ENCODE data around the gene LMNB1. TPM values are rescaled to one million over a fixed set of nuclear protein-coding genes. Genes with fewer than 3 reads are reported as not detected.
"Not testable (repeated sequence)": the region's sequence is repeated elsewhere in the genome, so short reads cannot be mapped to it uniquely, and the experiment has no call there.

The LMNB1 gene
- total RNA-seq, 2 donors from 2014 or later: 58.0 to 216 TPM

DNA sequence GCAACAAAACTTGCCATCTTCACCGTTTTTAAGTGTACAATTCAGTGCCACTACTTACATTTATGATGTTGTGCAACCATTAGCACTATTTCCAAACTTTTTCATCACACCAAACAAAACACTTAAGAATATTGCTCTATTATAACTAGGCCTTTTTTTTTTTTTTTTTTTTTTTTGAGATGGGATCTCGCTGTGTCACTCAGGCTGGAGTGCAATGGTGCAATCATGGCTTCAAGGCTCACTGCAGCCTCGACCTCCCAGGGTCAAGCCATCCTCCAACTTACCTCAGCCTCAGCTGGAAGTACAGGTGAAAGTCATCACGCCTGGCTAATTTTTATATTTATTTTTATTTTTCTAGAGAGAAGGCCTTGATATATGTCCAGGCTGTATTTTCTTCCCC lies 22.3 kb upstream of the LMNB1 start:
- intact Hi-C loops (cut with DNase I): no loop called here
- TF ChIP-seq, protein P1, sequence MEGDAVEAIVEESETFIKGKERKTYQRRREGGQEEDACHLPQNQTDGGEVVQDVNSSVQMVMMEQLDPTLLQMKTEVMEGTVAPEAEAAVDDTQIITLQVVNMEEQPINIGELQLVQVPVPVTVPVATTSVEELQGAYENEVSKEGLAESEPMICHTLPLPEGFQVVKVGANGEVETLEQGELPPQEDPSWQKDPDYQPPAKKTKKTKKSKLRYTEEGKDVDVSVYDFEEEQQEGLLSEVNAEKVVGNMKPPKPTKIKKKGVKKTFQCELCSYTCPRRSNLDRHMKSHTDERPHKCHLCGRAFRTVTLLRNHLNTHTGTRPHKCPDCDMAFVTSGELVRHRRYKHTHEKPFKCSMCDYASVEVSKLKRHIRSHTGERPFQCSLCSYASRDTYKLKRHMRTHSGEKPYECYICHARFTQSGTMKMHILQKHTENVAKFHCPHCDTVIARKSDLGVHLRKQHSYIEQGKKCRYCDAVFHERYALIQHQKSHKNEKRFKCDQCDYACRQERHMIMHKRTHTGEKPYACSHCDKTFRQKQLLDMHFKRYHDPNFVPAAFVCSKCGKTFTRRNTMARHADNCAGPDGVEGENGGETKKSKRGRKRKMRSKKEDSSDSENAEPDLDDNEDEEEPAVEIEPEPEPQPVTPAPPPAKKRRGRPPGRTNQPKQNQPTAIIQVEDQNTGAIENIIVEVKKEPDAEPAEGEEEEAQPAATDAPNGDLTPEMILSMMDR (IDR thresholded peaks at IDR 0.05): no peak
- Histone ChIP-seq H3K9me3 (no peaks in the 10 kb centered on the region), H3K27ac (no peak overlapping the region), H3K4me3 (no peak overlapping the region), H3K36me3 (no peaks in the 10 kb centered on the region), H3K27me3 (no peaks in the 10 kb centered on the region), H3K4me1 (no peaks in the 10 kb centered on the region), H3K9ac (ENCODE audit: low read depth in 2 of 2, low read length in 2 of 2) (no peak overlapping the region)
- DNase-seq: no peak

DNA sequence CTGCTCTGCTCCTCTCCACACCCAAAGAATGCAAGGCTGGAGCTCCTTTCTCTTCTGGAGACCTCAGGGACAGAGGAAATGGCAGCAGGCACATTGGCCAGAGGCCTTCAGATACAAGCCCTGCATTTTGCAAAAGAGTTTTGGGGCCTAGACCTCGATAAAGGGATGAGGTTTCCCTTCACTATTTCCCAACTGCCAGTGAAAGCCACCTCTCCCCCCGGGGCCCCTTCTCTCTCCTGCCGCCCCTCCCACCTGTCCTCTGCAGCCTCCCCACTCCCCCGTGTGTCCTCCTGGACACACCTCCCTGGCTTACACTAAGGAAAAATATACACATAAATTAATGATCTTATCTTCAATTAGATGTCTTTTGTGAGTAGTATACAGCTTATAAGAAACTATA lies 21.3 kb upstream of the LMNB1 start:
- H3K36me3 ChIP-seq: no peaks in the 10 kb centered on the region
- no peak overlapping the region for H3K4me3 ChIP-seq
- no peak for DNase-seq
- TF ChIP-seq, protein P1 (IDR thresholded peaks at IDR 0.05): no peak
- intact Hi-C loops (cut with DNase I): no loop called here
- no peaks in the 10 kb centered on the region for H3K9me3 ChIP-seq
- no peak overlapping the region for H3K27ac ChIP-seq
- H3K27me3 ChIP-seq: no peaks in the 10 kb centered on the region
- no peak overlapping the region for H3K9ac ChIP-seq (ENCODE audit: low read depth in 2 of 2, low read length in 2 of 2)
- H3K4me1 ChIP-seq: no peaks in the 10 kb centered on the region

DNA sequence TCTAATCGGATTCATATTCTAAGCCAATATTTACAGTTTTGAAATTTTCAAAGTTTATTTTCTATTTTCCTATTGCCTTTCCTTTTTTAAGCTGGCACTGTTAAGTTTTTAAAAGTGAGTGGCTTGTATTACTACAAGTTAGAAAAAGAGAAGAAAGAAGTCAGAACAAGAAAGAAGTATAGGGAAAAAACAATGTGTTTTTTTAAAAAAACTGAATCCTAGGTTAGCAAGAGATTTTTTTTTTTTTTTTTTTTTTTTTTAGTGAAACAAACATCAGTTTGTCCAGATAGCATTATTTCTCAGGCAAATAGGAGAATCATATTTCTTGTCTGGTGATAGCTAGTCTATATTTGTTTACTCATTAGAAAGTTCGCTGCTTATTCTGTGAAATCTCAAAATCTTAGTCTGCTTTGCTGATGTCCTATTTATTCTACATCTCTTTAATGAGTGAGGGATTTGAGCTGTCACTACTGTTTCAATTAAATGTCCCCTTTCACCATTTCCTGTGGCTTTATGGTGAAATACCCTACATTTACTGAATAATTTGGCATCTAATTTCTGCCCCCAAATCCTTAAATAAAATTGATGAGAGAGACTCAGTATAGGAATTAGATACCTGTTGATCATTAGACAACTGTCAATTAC lies 19.1 kb upstream of the LMNB1 start:
- H3K9ac ChIP-seq (ENCODE audit: low read depth in 2 of 2, low read length in 2 of 2): no peak overlapping the region
- H3K9me3 ChIP-seq: no peaks in the 10 kb centered on the region
- H3K4me3 ChIP-seq: no peak overlapping the region
- no peak for DNase-seq
- no peaks in the 10 kb centered on the region for H3K27me3 ChIP-seq
- intact Hi-C loops (cut with DNase I): no loop called here
- H3K36me3 ChIP-seq: no peaks in the 10 kb centered on the region
- H3K4me1 ChIP-seq: no peaks in the 10 kb centered on the region
- H3K27ac ChIP-seq: no peak overlapping the region
- TF ChIP-seq, protein P1 (IDR thresholded peaks at IDR 0.05): no peak

DNA sequence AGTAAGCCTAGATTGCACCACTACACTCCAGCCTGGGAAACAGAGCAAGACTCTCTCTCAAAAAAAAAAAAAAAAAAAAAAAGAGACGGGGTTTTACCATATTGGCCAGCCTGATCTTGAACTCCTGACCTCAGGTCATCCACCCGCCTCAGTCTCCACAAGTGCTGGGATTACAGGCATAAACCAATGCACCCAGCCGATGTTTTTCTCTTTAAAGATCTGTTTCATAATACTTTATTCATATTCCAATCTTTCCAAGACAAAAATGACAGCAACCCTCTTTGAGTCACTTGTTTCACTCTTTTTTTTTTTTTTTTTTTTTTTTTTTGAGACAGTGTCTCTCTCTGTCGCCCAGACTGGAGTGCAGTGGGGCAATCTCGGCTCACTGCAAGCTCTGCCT lies 13.6 kb upstream of the LMNB1 start:
- no peaks in the 10 kb centered on the region for H3K4me1 ChIP-seq
- H3K27ac ChIP-seq: no peak overlapping the region
- TF ChIP-seq, protein P1 (IDR thresholded peaks at IDR 0.05): no peak
- no peak for DNase-seq
- no peak overlapping the region for H3K4me3 ChIP-seq
- intact Hi-C loops (cut with DNase I): no loop called here
- no peaks in the 10 kb centered on the region for H3K9me3 ChIP-seq
- H3K36me3 ChIP-seq: no peaks in the 10 kb centered on the region
- no peak overlapping the region for H3K9ac ChIP-seq (ENCODE audit: low read depth in 2 of 2, low read length in 2 of 2)
- H3K27me3 ChIP-seq: no peaks in the 10 kb centered on the region

DNA sequence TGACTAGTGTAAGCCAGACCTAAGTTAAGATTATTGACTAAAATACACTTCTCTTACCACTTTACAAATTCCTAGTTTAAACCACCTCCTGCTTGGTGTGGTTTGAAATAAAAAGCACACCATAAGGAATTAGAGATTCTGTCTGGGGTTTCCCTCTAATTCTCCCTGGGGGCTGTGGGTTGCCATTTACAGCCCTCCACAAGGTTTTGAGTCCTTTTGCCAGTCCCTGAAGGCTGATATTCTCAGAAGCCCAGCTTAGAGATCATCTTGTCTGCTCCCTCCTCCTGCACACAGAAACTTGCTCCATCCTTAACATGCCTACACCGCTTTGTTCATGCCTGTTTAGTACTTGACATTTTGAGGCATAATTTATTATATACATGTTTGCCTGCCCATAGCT lies 7.2 kb upstream of the LMNB1 start:
- no peak for DNase-seq
- Histone ChIP-seq H3K27ac (no peak overlapping the region), H3K36me3 (no peaks in the 10 kb centered on the region), H3K9me3 (no peaks in the 10 kb centered on the region), H3K27me3 (no peaks in the 10 kb centered on the region), H3K4me1 (no peaks in the 10 kb centered on the region), H3K4me3 (no peak overlapping the region), H3K9ac (ENCODE audit: low read depth in 2 of 2, low read length in 2 of 2) (no peak overlapping the region)
- TF ChIP-seq, protein P1 (IDR thresholded peaks at IDR 0.05): no peak
- intact Hi-C loops (cut with DNase I): no loop called here

DNA sequence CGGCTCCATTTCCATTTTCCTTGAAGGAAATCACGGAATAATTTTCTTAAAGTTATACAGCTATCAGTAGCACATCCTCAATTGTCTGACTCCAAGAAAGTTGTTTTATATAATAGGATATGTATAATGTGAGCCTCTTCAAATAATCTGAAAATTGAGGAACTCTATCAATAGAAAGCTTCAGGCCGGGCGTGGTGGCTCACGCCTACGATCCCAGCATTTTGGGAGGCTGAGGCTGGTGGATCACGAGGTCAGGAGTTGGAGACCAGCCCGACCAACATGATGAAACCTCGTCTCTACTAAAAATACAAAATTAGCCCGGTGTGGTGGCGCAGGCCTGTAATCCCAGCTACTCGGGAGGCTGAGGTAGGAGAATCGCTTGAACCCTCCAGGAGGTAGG lies 3.4 kb upstream of the LMNB1 start:
- H3K27me3 ChIP-seq; H3K9ac ChIP-seq (ENCODE audit: low read depth in 2 of 2, low read length in 2 of 2); DNase-seq; intact Hi-C loops (cut with DNase I); H3K4me3 ChIP-seq; H3K36me3 ChIP-seq; H3K4me1 ChIP-seq; H3K9me3 ChIP-seq; H3K27ac ChIP-seq: not testable (repeated sequence)

DNA sequence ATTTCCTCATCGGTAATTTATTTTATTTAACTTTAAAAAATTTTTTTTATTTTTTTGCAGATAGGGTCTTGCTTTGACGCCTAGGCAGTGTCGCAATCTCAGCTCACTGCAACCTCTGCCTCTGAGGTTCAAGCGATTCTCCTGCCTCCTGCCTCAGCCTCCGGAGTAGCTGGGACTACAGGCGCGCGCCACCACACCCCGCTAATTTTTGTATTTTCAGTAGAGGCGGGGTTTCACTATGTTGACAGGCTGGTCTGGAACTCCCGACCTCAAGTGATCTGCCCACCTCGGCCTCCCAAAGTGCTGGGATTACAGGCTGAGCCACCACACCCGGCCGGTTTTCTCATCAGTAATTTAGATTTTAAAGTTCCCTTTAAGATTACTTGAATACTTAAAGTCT lies 2.3 kb upstream of the LMNB1 start:
- H3K9me3 ChIP-seq; H3K9ac ChIP-seq (ENCODE audit: low read depth in 2 of 2, low read length in 2 of 2); intact Hi-C loops (cut with DNase I); DNase-seq; H3K4me3 ChIP-seq; H3K4me1 ChIP-seq; H3K36me3 ChIP-seq; H3K27ac ChIP-seq; H3K27me3 ChIP-seq: not testable (repeated sequence)
